NCI-H1105 (cell line): ENCODE results near the gene NAGS.
A peak's percentile ranks its signal among the peaks of the same experiment; 100 is the strongest.
"Not testable (repeated sequence)": the region's sequence is repeated elsewhere in the genome, so short reads cannot be mapped to it uniquely, and the experiment has no call there.

Source experiments
- DNase-seq: peaks from one replicate; lab custom pipeline; 2025; lab: John Stamatoyannopoulos, UW

NAGS gene

GRCh38 chr17:44006598-44007345 is 2.4 kb downstream of the NAGS start:
- peak; percentile 92 for DNase-seq

GRCh38 chr17:44007346-44008204 is 3.2 kb downstream of the NAGS start:
- DNase-seq = no peak

GRCh38 chr17:44008205-44008909 is 3.9 kb downstream of the NAGS start:
- DNase-seq = no peak

GRCh38 chr17:44010966-44011647 is 6.7 kb downstream of the NAGS start:
- no peak for DNase-seq

- no peak for DNase-seq
Observed at GRCh38 chr17:44011876-44012275, 7.5 kb downstream of the NAGS start.

- no peak for DNase-seq
Observed at GRCh38 chr17:44012391-44012790, 8.0 kb downstream of the NAGS start.

GRCh38 chr17:44012874-44013273 is 8.5 kb downstream of the NAGS start:
- no peak for DNase-seq

GRCh38 chr17:44014133-44014436 is 9.7 kb downstream of the NAGS start:
- DNase-seq = no peak

- peak; percentile 80 for DNase-seq
Observed at GRCh38 chr17:44014437-44015172, 10.2 kb downstream of the NAGS start, which contains the start of gene TMEM101. Gene TMEM101 (minus strand): TSS chr17:44014963. CDS start chr17:44014952, 11 bp downstream.

- DNase-seq = not testable (repeated sequence)
Observed at GRCh38 chr17:44021227-44021626, 16.8 kb downstream of the NAGS start.

GRCh38 chr17:44022246-44022645 is 17.8 kb downstream of the NAGS start:
- DNase-seq = no peak

GRCh38 chr17:44023545-44024270 is 19.3 kb downstream of the NAGS start:
- DNase-seq = no peak

- DNase-seq = peak; percentile 96
Observed at GRCh38 chr17:44024271-44024663, 19.8 kb downstream of the NAGS start.

- DNase-seq = peak; percentile 13
Observed at GRCh38 chr17:44024853-44025252, 20.4 kb downstream of the NAGS start.

- DNase-seq = no peak
Observed at GRCh38 chr17:44029736-44030135, 25.3 kb downstream of the NAGS start.

- DNase-seq = no peak
Observed at GRCh38 chr17:44030482-44030881, 26.1 kb downstream of the NAGS start.

GRCh38 chr17:44033861-44034408 is 29.5 kb downstream of the NAGS start:
- no peak for DNase-seq

- DNase-seq = not testable (repeated sequence)
Observed at GRCh38 chr17:44034688-44035087, 30.3 kb downstream of the NAGS start.

GRCh38 chr17:44037471-44037870 is 33.0 kb downstream of the NAGS start:
- DNase-seq = no peak

GRCh38 chr17:44038604-44039011 is 34.2 kb downstream of the NAGS start:
- no peak for DNase-seq
